ENCODE measurements around the gene BEND2.

DNA sequence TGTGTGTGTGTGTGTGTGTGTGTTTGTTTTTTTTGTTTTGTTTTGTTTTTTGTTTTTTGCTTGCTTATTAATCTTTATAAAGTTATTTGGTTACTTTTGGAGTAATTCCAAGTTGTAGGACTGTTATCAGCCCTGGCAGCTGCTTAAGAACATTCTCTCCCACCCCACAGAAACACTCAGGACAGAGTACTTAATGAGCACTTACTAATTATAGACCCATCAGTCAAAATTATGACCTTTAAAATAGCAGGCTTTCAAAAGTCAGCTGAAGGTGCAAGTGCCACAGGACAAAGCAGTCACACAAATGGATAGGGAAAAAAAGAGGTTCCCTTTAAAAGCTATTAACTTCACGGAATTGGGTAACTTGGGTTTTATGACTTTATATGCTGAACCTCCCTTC lies 69.0 kb downstream of the BEND2 start:
- TF ChIP-seq, protein P1, sequence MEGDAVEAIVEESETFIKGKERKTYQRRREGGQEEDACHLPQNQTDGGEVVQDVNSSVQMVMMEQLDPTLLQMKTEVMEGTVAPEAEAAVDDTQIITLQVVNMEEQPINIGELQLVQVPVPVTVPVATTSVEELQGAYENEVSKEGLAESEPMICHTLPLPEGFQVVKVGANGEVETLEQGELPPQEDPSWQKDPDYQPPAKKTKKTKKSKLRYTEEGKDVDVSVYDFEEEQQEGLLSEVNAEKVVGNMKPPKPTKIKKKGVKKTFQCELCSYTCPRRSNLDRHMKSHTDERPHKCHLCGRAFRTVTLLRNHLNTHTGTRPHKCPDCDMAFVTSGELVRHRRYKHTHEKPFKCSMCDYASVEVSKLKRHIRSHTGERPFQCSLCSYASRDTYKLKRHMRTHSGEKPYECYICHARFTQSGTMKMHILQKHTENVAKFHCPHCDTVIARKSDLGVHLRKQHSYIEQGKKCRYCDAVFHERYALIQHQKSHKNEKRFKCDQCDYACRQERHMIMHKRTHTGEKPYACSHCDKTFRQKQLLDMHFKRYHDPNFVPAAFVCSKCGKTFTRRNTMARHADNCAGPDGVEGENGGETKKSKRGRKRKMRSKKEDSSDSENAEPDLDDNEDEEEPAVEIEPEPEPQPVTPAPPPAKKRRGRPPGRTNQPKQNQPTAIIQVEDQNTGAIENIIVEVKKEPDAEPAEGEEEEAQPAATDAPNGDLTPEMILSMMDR (IDR thresholded peaks at IDR 0.05; ENCODE audit: poor library complexity, severe bottlenecking): no peak
- TF ChIP-seq POLR2AphosphoS5 (IDR thresholded peaks at IDR 0.05) (no peak), TAF1 (IDR thresholded peaks at IDR 0.05; ENCODE audit: low read depth) (no peak), MXI1 (conservative IDR thresholded peaks at IDR 0.05; ENCODE audit: poor library complexity, severe bottlenecking) (no peak), EZH2 (IDR thresholded peaks at IDR 0.05; ENCODE audit: borderline replicate concordance, insufficient read depth, low read length, poor library complexity, severe bottlenecking) (no peak), EP300 (conservative IDR thresholded peaks at IDR 0.05; ENCODE audit: poor library complexity, severe bottlenecking) (no peak), SMC3 (conservative IDR thresholded peaks at IDR 0.05; ENCODE audit: poor library complexity) (no peak), RAD21 (conservative IDR thresholded peaks at IDR 0.05) (no peak)
- TF ChIP-seq, protein P2, sequence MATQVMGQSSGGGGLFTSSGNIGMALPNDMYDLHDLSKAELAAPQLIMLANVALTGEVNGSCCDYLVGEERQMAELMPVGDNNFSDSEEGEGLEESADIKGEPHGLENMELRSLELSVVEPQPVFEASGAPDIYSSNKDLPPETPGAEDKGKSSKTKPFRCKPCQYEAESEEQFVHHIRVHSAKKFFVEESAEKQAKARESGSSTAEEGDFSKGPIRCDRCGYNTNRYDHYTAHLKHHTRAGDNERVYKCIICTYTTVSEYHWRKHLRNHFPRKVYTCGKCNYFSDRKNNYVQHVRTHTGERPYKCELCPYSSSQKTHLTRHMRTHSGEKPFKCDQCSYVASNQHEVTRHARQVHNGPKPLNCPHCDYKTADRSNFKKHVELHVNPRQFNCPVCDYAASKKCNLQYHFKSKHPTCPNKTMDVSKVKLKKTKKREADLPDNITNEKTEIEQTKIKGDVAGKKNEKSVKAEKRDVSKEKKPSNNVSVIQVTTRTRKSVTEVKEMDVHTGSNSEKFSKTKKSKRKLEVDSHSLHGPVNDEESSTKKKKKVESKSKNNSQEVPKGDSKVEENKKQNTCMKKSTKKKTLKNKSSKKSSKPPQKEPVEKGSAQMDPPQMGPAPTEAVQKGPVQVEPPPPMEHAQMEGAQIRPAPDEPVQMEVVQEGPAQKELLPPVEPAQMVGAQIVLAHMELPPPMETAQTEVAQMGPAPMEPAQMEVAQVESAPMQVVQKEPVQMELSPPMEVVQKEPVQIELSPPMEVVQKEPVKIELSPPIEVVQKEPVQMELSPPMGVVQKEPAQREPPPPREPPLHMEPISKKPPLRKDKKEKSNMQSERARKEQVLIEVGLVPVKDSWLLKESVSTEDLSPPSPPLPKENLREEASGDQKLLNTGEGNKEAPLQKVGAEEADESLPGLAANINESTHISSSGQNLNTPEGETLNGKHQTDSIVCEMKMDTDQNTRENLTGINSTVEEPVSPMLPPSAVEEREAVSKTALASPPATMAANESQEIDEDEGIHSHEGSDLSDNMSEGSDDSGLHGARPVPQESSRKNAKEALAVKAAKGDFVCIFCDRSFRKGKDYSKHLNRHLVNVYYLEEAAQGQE (IDR thresholded peaks at IDR 0.05; ENCODE audit: borderline replicate concordance): no peak
